BLaER1 (cell line): Measurements from ENCODE around the gene LRIG1.

Experiments used
- H3K27ac ChIP-seq: shearing (Covaris generic); formaldehyde crosslinking; 2 replicates; pipeline ENCODE4 v1.8.1; 2022
- H3K27me3 ChIP-seq: shearing (Covaris generic); formaldehyde crosslinking; 2 replicates; pipeline ENCODE4 v1.8.1; 2022
- H3K36me3 ChIP-seq: shearing (Covaris generic); formaldehyde crosslinking; 2 replicates; pipeline ENCODE4 v1.8.1; 2022
- H3K4me1 ChIP-seq: shearing (Covaris generic); formaldehyde crosslinking; 2 replicates; pipeline ENCODE4 v1.8.1; 2022
- H3K4me2 ChIP-seq: shearing (Covaris generic); formaldehyde crosslinking; 2 replicates; pipeline ENCODE4 v1.8.1; 2022
- H3K4me3 ChIP-seq: shearing (Covaris generic); formaldehyde crosslinking; 2 replicates; pipeline ENCODE4 v1.8.1; 2022
- H3K9ac ChIP-seq: shearing (Covaris generic); formaldehyde crosslinking; 2 replicates; pipeline ENCODE4 v1.8.1; 2022
- H3K9me3 ChIP-seq: shearing (Covaris generic); formaldehyde crosslinking; 2 replicates; pipeline ENCODE4 v1.8.1; 2022
- H4K20me1 ChIP-seq: shearing (Covaris generic); formaldehyde crosslinking; 2 replicates; pipeline ENCODE4 v1.8.1; 2022
- Cebpa-rat ChIP-seq: shearing (Covaris generic); IDR thresholded peaks from 2 replicates; pipeline ENCODE4 v1.8.1; 2022

Gene LRIG1

DNA sequence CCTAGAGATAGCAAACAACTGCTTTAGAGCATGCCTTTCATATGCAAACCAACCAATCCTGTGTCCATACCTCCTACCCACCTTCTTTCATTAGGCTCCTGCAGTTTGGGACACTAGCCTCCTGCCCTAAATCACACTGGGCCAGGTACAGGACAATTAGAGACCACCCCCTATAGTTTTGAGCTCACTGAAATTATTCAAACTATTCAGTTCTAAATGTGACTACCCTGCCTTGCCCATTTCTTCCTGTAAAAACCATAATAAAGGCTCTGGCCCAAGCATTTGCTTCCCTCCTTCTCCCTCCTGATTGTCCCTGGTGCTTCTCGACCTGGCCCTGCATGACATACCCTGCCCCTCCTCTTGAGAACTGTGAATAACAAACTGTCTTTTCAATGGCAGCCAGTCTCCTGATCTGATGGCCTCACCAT is 31.4 kb upstream of the LRIG1 start:
- no peaks in the 10 kb centered on the region for H4K20me1 ChIP-seq
- no peak overlapping the region for H3K4me3 ChIP-seq
- no peak overlapping the region for H3K9ac ChIP-seq
- TF ChIP-seq Cebpa-rat, result no peak
- H3K27ac ChIP-seq, result no peak overlapping the region
- no peaks in the 10 kb centered on the region for H3K36me3 ChIP-seq
- no peaks in the 10 kb centered on the region for H3K9me3 ChIP-seq
- peaks cover 17% of the 10 kb centered on the region for H3K4me1 ChIP-seq
- H3K27me3 ChIP-seq, result no peaks in the 10 kb centered on the region
- H3K4me2 ChIP-seq, result no peak overlapping the region

- no peaks in the 10 kb centered on the region for H3K36me3 ChIP-seq
- no peak overlapping the region for H3K4me3 ChIP-seq
- no peaks in the 10 kb centered on the region for H3K27me3 ChIP-seq
- no peaks in the 10 kb centered on the region for H3K9me3 ChIP-seq
- H3K9ac ChIP-seq, result no peak overlapping the region
- no peak for TF ChIP-seq Cebpa-rat
- H4K20me1 ChIP-seq, result no peaks in the 10 kb centered on the region
- no peak overlapping the region for H3K4me2 ChIP-seq
- no peak overlapping the region for H3K27ac ChIP-seq
- H3K4me1 ChIP-seq, result peaks cover 17% of the 10 kb centered on the region
Measured at GRCh38 chr3:66531256-66531655, 30.4 kb upstream of the LRIG1 start.

- Histone ChIP-seq H3K27ac (no peak overlapping the region), H4K20me1 (no peaks in the 10 kb centered on the region), H3K9ac (no peak overlapping the region), H3K27me3 (no peaks in the 10 kb centered on the region), H3K9me3 (no peaks in the 10 kb centered on the region), H3K36me3 (no peaks in the 10 kb centered on the region), H3K4me2 (no peak overlapping the region), H3K4me3 (no peak overlapping the region), H3K4me1 (no peaks in the 10 kb centered on the region)
- no peak for TF ChIP-seq Cebpa-rat
Measured at GRCh38 chr3:66527246-66527645, 26.4 kb upstream of the LRIG1 start.

- Histone ChIP-seq H3K36me3 (no peaks in the 10 kb centered on the region), H3K4me3 (no peak overlapping the region), H3K9ac (no peak overlapping the region), H3K27ac (no peak overlapping the region), H4K20me1 (no peaks in the 10 kb centered on the region), H3K9me3 (no peaks in the 10 kb centered on the region), H3K27me3 (no peaks in the 10 kb centered on the region), H3K4me2 (no peak overlapping the region), H3K4me1 (no peaks in the 10 kb centered on the region)
- no peak for TF ChIP-seq Cebpa-rat
Measured at GRCh38 chr3:66525771-66526170, 24.9 kb upstream of the LRIG1 start.

DNA sequence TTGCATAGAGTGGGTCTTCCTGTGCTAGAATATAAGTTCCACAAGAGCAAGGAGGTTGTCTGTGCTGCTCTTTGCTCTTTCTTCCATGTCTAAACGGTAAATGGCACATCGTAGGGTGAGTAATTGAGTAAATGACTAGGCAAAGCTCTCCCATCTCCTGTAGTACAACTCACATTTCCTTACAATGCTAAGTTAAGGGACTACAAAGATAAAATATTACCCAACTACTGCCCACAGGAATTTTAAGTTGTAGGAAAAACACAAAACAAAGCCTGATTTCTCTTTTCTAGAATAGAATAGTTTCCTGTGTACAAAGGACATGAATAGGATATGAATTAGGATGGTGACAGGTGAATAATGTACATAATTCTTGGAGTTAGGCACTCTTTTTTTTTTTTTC is 19.9 kb upstream of the LRIG1 start:
- Histone ChIP-seq H3K4me2 (no peak overlapping the region), H3K4me3 (no peak overlapping the region), H3K9ac (no peak overlapping the region), H4K20me1 (no peaks in the 10 kb centered on the region), H3K36me3 (no peaks in the 10 kb centered on the region), H3K27me3 (no peaks in the 10 kb centered on the region), H3K9me3 (no peaks in the 10 kb centered on the region), H3K27ac (no peak overlapping the region), H3K4me1 (no peaks in the 10 kb centered on the region)
- TF ChIP-seq Cebpa-rat, result no peak

DNA sequence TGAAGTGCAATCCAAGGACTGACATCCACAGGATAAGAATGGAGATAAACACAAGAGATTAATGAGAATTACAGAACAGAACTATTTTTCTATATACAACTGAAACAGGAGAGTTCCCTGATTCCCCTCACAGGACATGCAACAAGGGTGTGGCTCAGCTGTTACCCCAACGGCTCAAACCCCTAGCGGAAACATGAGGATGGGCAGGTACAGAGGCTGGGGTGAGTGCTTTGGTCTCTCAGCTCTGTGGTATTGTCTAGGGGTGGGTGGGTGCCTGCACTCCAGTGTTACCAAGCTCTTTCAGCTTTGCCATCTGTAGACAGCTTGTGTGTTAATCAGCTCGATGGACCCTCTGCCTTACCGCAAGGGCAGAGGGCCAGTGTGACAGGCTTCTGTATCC is 17.8 kb upstream of the LRIG1 start:
- Histone ChIP-seq H4K20me1 (no peaks in the 10 kb centered on the region), H3K27ac (no peak overlapping the region), H3K9me3 (no peaks in the 10 kb centered on the region), H3K9ac (no peak overlapping the region), H3K4me1 (no peaks in the 10 kb centered on the region), H3K4me2 (no peak overlapping the region), H3K4me3 (no peak overlapping the region), H3K36me3 (no peaks in the 10 kb centered on the region), H3K27me3 (no peaks in the 10 kb centered on the region)
- no peak for TF ChIP-seq Cebpa-rat

GRCh38 chr3:66518126-66518525 is 17.3 kb upstream of the LRIG1 start:
- H3K4me3 ChIP-seq, result no peak overlapping the region
- H3K9me3 ChIP-seq, result no peaks in the 10 kb centered on the region
- no peak for TF ChIP-seq Cebpa-rat
- H3K4me1 ChIP-seq, result no peaks in the 10 kb centered on the region
- no peaks in the 10 kb centered on the region for H4K20me1 ChIP-seq
- no peak overlapping the region for H3K9ac ChIP-seq
- H3K36me3 ChIP-seq, result no peaks in the 10 kb centered on the region
- H3K4me2 ChIP-seq, result no peak overlapping the region
- no peaks in the 10 kb centered on the region for H3K27me3 ChIP-seq
- no peak overlapping the region for H3K27ac ChIP-seq

DNA sequence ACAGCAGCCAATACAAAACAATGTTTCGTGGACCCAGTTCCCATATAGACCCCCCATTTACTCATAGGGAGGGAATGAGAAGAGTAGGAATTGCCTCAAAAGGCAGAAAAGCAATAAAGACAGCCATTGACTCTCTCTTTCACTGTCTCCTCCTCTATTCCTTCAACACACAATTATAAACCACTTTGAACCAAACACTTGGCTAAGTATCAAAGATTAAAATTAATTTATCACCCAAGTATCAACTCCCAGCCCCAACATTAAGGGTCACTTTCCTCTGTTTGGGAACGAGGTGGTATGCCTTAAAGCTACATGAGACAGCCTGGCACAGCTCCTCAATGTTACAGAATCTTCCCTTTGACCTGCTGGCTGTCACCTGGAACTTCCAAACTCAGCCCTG is 16.4 kb upstream of the LRIG1 start:
- no peaks in the 10 kb centered on the region for H3K4me1 ChIP-seq
- H3K4me3 ChIP-seq, result no peak overlapping the region
- H3K36me3 ChIP-seq, result no peaks in the 10 kb centered on the region
- no peak overlapping the region for H3K9ac ChIP-seq
- H4K20me1 ChIP-seq, result no peaks in the 10 kb centered on the region
- TF ChIP-seq Cebpa-rat, result no peak
- H3K27ac ChIP-seq, result no peak overlapping the region
- H3K4me2 ChIP-seq, result no peak overlapping the region
- no peaks in the 10 kb centered on the region for H3K9me3 ChIP-seq
- H3K27me3 ChIP-seq, result no peaks in the 10 kb centered on the region

DNA sequence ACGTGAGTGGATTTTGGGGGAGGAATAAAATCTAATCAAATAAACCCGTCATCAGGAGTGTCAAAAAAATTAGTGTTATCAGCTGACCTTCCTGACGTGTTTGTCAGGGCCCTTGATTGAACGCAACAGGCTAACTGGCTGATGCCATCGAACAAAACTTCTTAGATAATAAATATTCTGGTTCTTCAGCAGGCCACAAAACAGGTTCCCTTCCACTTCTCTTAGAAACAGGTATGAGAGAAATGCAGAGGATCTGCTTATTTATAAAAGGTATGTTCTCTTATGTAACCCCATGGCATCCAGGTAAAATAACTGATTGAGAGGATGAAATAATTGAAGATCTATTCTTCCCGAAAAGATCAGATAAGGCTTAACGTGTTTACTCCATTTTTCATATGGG is 7.6 kb upstream of the LRIG1 start:
- TF ChIP-seq Cebpa-rat, result no peak
- H4K20me1 ChIP-seq, result no peaks in the 10 kb centered on the region
- H3K9me3 ChIP-seq, result no peaks in the 10 kb centered on the region
- H3K27ac ChIP-seq, result no peak overlapping the region
- H3K4me1 ChIP-seq, result no peaks in the 10 kb centered on the region
- H3K27me3 ChIP-seq, result no peaks in the 10 kb centered on the region
- H3K4me3 ChIP-seq, result no peak overlapping the region
- H3K9ac ChIP-seq, result no peak overlapping the region
- no peak overlapping the region for H3K4me2 ChIP-seq
- H3K36me3 ChIP-seq, result no peaks in the 10 kb centered on the region

DNA sequence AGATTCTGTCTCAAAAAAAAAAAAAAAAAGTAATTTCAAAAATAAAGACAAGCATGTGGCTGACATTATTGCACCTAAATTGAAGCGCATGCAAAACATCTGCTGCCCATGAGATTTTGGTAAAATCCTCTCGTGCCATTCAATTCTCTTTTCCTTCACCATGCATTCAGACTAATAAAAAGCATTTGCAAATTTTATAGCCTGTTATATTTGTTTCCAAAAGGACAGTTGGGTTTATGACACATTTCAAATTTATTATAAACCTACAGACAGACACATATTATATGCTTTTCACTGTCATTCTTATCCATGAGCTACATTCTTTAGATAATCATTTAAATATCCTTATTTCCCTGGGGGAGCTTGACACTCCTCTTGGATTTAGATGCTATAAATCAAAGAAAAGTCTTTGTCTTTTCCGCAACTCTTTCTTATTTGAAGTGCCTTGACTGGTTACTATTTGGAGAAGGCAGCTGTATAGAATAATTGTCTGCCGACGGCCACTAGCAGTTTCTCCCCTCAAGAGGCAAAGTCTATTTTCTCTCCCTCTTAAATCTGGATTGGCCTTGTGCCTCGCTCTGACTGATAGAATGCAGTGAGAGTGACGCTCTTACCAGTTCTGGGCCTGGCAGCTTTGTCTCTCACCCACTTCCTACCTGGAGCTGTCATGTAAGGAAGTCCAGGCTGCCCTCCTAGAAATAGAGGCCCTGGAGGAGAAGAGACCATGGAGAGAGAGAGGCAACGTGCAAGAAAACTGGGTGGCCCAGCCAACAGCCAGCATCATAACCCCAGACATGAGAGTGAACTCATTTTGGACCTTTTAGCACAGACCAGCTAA is 6.8 kb upstream of the LRIG1 start:
- Histone ChIP-seq H3K4me3 (no peak overlapping the region), H3K36me3 (no peaks in the 10 kb centered on the region), H3K4me1 (peaks cover 8% of the 10 kb centered on the region), H3K4me2 (no peak overlapping the region), H3K27ac (no peak overlapping the region), H4K20me1 (no peaks in the 10 kb centered on the region; the same call in 1 of the 2 replicates), H3K9ac (no peak overlapping the region), H3K27me3 (no peaks in the 10 kb centered on the region), H3K9me3 (no peaks in the 10 kb centered on the region)
- TF ChIP-seq Cebpa-rat, result no peak
